ES-I3 (cell line): Measurements from ENCODE around the gene DHX57.
A peak's percentile ranks its signal among the peaks of the same experiment; 100 is the strongest.
"Not testable (repeated sequence)": the region's sequence is repeated elsewhere in the genome, so short reads cannot be mapped to it uniquely, and the experiment has no call there.

Source experiments
- H3K36me3 ChIP-seq: 2 replicates; pipeline ENCODE4 v1.6.1; 2013; ENCODE audit warnings: mild to moderate bottlenecking, low read length, control low read depth, moderate library complexity; ENCODE audit not compliant: insufficient read depth
- H3K4me1 ChIP-seq: 2 replicates; pipeline ENCODE4 v1.6.1; 2013; ENCODE audit warnings: mild to moderate bottlenecking, control low read depth, low read length; ENCODE audit not compliant: insufficient read depth
- H3K9ac ChIP-seq: 2 replicates; pipeline ENCODE4 v1.6.1; 2013; ENCODE audit warnings: low read depth, mild to moderate bottlenecking, low read length, moderate library complexity
- H3K9me3 ChIP-seq: 2 replicates; pipeline ENCODE4 v1.6.1; 2013; ENCODE audit warnings: mild to moderate bottlenecking, low read length, moderate library complexity; ENCODE audit not compliant: control insufficient read depth, insufficient read depth

The DHX57 gene

DNA sequence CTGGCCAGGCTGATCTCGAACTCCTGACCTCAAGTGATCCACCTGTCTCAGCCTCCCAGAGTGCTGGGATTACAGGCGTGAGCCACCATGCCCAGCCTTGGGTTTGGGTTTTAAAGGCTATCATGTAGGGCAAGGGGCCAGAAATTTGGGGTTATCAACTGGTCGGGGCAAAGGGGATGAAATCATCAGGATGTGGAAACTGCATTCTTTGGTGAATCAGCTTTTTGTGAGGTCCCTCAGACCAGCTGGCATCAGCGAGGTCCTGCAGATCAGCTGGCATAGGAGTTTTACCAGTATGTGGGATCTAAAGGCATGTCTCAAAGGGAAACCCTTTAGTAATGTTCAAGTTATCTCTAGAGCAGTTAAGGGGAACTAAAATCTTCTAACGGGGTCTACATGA is 104.1 kb downstream of the DHX57 start:
- H3K9ac ChIP-seq, result no peak overlapping the region

DNA sequence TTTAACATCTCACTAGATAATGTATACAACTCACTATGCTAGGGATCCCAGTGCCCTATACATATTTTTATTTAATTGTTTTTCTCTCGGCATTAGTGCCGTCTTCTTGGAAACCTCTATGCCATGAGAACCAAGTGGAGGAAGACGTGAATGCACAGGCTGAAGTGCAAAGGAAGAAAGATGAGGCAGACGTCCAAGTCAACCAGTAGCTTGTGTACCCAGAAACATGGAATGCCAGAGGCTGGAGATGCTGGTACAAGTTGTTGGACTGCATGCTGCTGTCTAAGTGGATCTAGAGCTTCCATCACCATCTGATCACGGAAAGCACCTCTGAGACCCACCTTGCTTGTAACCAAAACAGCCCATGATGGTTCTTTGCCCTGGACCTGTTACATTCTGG is 110.2 kb downstream of the DHX57 start:
- H3K9me3 ChIP-seq, result no peaks in the 10 kb centered on the region
- no peaks in the 10 kb centered on the region for H3K4me1 ChIP-seq
- H3K9ac ChIP-seq, result no peak overlapping the region
- H3K36me3 ChIP-seq, result no peaks in the 10 kb centered on the region

More for the DNA sequence above, 104.1 kb downstream of the DHX57 start:
- no peaks in the 10 kb centered on the region for H3K4me1 ChIP-seq
- no peaks in the 10 kb centered on the region for H3K9me3 ChIP-seq
- no peaks in the 10 kb centered on the region for H3K36me3 ChIP-seq

- no peaks in the 10 kb centered on the region for H3K36me3 ChIP-seq
- no peaks in the 10 kb centered on the region for H3K4me1 ChIP-seq
- H3K9me3 ChIP-seq, result no peaks in the 10 kb centered on the region
- no peak overlapping the region for H3K9ac ChIP-seq
These were observed 110.6 kb downstream of the DHX57 start for GRCh38 chr2:38765149-38765548.

GRCh38 chr2:38763728-38764127 is 112.0 kb downstream of the DHX57 start:
- H3K36me3 ChIP-seq, result no peaks in the 10 kb centered on the region
- no peaks in the 10 kb centered on the region for H3K4me1 ChIP-seq
- no peak overlapping the region for H3K9ac ChIP-seq
- H3K9me3 ChIP-seq, result no peaks in the 10 kb centered on the region

- Histone ChIP-seq H3K9me3 (no peaks in the 10 kb centered on the region), H3K36me3 (no peaks in the 10 kb centered on the region), H3K9ac (no peak overlapping the region), H3K4me1 (no peaks in the 10 kb centered on the region)
These were observed 112.5 kb downstream of the DHX57 start for GRCh38 chr2:38763228-38763627.

DNA sequence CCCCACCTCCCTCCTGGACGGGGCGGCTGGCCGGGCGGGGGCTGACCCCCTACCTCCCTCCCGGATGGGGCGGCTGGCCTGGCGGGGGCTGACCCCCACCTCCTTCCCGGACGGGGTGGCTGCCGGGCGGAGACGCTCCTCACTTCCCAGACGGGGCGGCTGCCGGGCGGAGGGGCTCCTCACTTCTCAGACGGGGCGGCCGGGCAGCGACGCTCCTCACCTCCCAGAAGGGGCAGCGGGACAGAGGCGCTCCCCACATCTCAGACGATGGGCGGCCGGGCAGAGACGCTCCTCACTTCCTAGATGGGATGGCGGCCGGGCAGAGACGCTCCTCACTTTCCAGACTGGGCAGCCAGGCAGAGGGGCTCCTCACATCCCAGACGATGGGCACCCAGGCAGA is 119.8 kb downstream of the DHX57 start:
- H3K36me3 ChIP-seq, H3K4me1 ChIP-seq: not testable (repeated sequence)

DNA sequence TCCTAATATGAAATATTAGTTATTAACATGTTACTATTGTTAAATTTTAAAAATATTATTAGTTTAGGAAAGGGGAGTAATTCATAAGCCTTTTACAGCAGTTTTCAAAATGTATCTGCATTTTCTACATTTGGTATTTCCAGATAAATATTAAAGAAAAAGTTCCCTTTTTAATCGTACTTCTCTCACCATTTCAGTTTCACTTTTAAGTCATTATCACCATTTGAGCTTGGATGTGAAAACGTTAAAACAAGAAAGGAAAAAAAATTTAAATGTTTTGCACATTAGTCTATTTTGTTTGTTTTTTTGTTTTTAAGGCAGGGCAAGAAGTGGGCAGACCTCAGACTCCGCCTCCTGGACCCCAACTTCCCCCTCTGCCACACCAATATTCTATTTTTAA is 121.2 kb downstream of the DHX57 start:
- Histone ChIP-seq H3K9me3 (no peaks in the 10 kb centered on the region), H3K9ac (no peak overlapping the region), H3K36me3 (peaks cover 7% of the 10 kb centered on the region; the same call in 1 of the 2 replicates), H3K4me1 (peaks cover 6% of the 10 kb centered on the region; the same call in 1 of the 2 replicates)

More for the DNA sequence above, 119.8 kb downstream of the DHX57 start:
- H3K9me3 ChIP-seq, H3K9ac ChIP-seq: not testable (repeated sequence)

DNA sequence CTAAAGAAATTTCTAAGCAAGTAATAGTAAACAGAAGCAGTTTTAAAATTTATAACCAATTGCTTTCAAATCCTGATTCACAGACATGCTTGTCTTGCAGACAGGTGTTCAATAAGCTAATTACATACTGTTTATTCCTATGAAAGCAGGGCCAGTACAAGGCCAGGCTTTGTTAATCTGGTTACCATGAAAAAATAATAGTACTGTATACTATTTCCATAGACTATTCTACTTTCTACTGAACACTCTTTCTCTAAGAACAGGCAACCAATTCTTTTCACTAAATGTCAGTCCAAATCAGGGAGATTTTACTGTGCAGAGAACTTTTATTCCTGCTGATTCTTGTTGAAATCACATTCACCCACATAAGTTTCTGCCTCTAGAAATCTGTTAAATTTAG is 121.7 kb downstream of the DHX57 start:
- Histone ChIP-seq H3K9ac (no peak overlapping the region), H3K4me1 (peaks cover 6% of the 10 kb centered on the region; the same call in 1 of the 2 replicates), H3K36me3 (peaks cover 12% of the 10 kb centered on the region), H3K9me3 (no peaks in the 10 kb centered on the region)

GRCh38 chr2:38751596-38752410 is 123.9 kb downstream of the DHX57 start:
- Histone ChIP-seq H3K9ac (peak overlapping the region; percentile 88), H3K4me1 (peaks cover 6% of the 10 kb centered on the region; the same call in 1 of the 2 replicates), H3K9me3 (no peaks in the 10 kb centered on the region), H3K36me3 (peaks cover 33% of the 10 kb centered on the region)

- Histone ChIP-seq H3K4me1 (peaks cover 6% of the 10 kb centered on the region; the same call in 1 of the 2 replicates), H3K9ac (peak within 1 kb of the TSS; percentile 88), H3K36me3 (peaks cover 40% of the 10 kb centered on the region), H3K9me3 (no peaks in the 10 kb centered on the region)
These were observed 124.7 kb downstream of the DHX57 start, which contains the start of gene SRSF7 for GRCh38 chr2:38750891-38751595. Gene SRSF7, minus strand, starts transcription at chr2:38751361. Its CDS starts 105 bp downstream, at chr2:38751256.

DNA sequence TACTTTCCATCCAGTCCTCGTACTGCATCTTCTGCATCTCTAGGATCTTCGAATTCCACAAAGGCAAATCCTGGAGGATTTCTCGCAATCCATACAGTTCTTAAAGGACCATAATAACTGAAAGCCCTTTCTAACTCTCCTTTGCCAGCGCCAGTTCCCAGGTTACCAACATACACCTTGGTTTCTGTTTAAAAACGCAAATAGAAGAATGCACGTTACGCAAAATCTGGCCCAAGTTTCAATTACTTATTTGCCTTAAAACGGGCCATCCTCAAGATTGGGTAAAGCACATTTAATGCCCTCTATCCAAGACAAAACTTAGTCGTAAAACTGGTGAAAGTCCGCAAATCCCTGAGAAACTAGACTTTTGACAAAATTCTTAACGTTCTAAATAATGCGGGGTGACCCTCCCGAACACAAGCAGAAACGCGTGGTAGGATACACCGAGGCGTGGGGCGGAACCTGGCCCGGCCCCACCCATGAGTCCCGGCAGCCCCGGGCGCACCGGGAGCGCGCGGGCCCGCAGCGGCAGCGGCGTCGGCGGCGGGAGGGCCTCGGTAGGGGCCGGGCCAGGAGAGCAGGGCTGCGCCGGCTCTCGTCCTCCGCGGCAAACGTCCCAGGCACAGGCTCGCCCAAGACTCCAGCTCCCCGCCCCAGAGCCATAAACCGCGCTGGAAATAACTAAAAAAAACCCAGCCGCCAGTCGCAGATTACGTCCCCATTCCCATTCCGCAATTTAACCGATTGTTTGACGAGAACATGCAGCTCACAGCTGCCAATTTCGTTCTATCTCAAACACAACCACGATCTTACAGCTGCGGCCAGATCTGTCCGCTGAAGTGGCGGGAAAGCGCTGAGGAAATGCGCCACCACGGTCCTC is 125.5 kb downstream of the DHX57 start:
- Histone ChIP-seq H3K36me3 (peaks cover 48% of the 10 kb centered on the region), H3K9ac (peak overlapping the region; percentile 88), H3K4me1 (peaks cover 6% of the 10 kb centered on the region; the same call in 1 of the 2 replicates)

DNA sequence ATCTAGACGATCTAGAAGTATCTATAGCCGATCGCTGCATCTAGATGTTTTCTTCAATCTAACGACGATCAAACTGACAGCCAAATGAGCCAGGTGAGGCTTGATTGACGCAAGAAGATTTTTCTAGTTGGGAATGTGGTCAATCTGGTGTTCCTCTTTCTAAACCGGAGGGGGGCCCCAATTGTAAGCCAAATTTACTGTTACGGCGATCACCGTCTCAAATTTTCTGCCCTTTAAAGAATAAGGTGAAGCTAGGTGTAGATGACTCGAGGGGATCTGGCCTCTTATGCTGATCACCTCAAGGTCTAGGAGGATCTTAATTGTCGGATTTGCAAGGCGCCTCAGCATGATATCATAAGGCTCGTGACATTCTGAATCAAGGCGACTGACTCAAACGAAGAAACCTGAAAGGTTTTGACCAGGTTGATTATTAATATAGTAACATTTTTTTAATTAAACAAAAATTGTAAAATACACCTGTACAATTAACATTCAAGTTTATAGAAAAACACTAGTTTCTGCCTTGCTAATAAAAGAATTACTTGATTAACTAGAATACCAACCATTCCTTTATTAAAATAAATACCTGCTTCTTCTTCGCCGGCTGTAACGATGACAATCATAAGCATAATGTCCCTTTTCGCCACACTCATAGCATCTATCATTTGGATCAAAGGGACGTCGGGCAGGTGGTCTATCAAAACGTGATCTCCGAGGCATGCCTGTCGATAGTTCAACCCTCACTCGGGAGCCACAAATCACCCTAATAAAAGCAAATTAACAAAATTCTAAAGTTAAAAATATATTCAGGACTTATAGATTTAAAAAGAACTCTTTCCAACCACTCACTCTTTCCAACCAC is 126.6 kb downstream of the DHX57 start:
- Histone ChIP-seq H3K9ac (peak overlapping the region; percentile 88), H3K9me3 (no peaks in the 10 kb centered on the region), H3K36me3 (peaks cover 56% of the 10 kb centered on the region), H3K4me1 (peaks cover 6% of the 10 kb centered on the region; the same call in 1 of the 2 replicates)

More for the DNA sequence above, 125.5 kb downstream of the DHX57 start:
- no peaks in the 10 kb centered on the region for H3K9me3 ChIP-seq

DNA sequence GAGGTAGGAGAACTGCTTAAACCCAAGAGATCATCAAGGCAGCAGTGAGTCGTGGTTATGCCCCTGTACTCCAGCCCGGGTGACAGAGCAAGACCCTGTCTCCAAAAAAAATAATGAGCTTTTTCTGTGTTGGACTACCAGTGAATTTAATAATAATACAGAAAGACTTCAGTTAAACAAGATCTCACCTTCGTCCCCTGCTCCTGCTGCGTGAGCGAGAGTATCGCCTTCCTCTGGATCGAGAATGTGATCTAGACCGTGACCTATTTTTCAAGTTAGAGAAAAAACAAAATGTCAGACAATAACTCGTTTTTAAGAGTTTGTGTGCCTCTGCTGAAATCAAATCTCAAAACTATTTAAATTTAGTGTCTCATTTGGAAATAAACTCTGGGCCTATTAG is 127.3 kb downstream of the DHX57 start:
- Histone ChIP-seq H3K9me3 (no peaks in the 10 kb centered on the region), H3K36me3 (peaks cover 62% of the 10 kb centered on the region), H3K4me1 (peaks cover 6% of the 10 kb centered on the region; the same call in 1 of the 2 replicates), H3K9ac (no peak overlapping the region)
